Measurements from ENCODE around the gene NAV2. TPM values are rescaled to one million over a fixed set of nuclear protein-coding genes. Genes with fewer than 3 reads are reported as not detected.

Gene NAV2
- polyA plus RNA-seq, 2 donors: 4.3 to 9.7 TPM

GRCh38 chr11:19806251-19806650 lies 93.6 kb downstream of the NAV2 start:
- 69 to 74% methylated on average over 2 of the region's 2 CpGs for WGBS, 2 donors
- no peaks in the 10 kb centered on the region for H3K27me3 ChIP-seq (ENCODE audit: control insufficient read depth in 1 of 2, insufficient read depth in 2 of 2, low read length in 2 of 2)
- no peak overlapping the region for H3K4me3 ChIP-seq (ENCODE audit: low read depth in 1 of 2, low read length in 2 of 2)
- H3K9me3 ChIP-seq (ENCODE audit: control insufficient read depth in 2 of 2, insufficient read depth in 1 of 2, low read depth in 1 of 2, low read length in 1 of 2): no peaks in the 10 kb centered on the region
- H3K4me1 ChIP-seq (ENCODE audit: control insufficient read depth in 2 of 2, insufficient read depth in 2 of 2, low read length in 1 of 2): peaks cover under 1 to 10% of the 10 kb centered on the region in 2 donors
- no peaks in the 10 kb centered on the region for H3K36me3 ChIP-seq (ENCODE audit: control insufficient read depth in 2 of 2, insufficient read depth in 2 of 2, low read length in 1 of 2)
- H3K27ac ChIP-seq (ENCODE audit: low read depth in 2 of 2, low read length in 1 of 2): no peak overlapping the region

DNA sequence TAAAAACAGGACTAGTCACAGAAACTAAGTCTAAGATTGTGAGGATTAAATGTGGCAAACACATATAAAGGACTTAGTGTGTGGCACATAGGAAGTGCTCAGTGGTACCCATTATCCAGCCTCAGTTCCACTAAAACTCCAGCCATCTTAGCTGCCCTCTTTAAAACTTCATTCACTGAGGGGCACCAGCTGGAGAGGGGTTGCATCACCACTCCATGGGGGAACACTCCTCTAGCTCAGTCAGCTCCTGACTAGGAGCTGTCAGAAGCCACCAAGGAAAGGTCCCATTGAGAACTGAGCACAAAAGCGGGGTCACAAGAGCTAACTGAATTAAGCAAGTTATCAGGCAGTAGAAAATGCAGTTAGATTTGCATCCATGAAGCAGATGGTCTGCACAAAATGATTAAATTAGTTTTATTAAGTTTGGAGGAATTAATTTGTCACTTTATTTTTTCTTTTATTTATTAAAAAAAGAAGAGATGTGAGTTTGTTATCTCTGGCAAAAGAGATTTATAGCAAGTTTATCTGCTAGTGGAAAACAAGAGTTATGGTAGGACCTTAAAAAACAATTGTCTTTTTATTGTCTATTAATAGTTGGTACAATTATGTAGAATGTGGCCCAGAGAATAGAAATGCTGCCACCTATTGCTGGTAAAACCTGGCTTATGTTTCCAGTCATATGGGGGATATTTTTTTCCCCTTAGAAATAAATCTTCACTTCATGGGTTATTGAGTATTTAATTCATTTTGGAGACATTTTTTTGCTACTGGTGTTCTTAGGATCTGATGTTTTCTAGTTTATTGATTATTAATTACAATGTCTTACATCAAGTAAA lies 95.7 kb downstream of the NAV2 start:
- H3K27me3 ChIP-seq (ENCODE audit: control insufficient read depth in 1 of 2, insufficient read depth in 2 of 2, low read length in 2 of 2): no peaks in the 10 kb centered on the region
- H3K9me3 ChIP-seq (ENCODE audit: control insufficient read depth in 2 of 2, insufficient read depth in 1 of 2, low read depth in 1 of 2, low read length in 1 of 2): no peaks in the 10 kb centered on the region
- 93 to 95% methylated on average over 1 of the region's 1 CpG for WGBS, 2 donors
- no peaks in the 10 kb centered on the region for H3K36me3 ChIP-seq (ENCODE audit: control insufficient read depth in 2 of 2, insufficient read depth in 2 of 2, low read length in 1 of 2)
- H3K27ac ChIP-seq (ENCODE audit: low read depth in 2 of 2, low read length in 1 of 2): no peak overlapping the region
- peaks cover 0 to 2% of the 10 kb centered on the region in 2 donors for H3K4me1 ChIP-seq (ENCODE audit: control insufficient read depth in 2 of 2, insufficient read depth in 2 of 2, low read length in 1 of 2)
- no peak overlapping the region for H3K4me3 ChIP-seq (ENCODE audit: low read depth in 1 of 2, low read length in 2 of 2)

GRCh38 chr11:19810852-19811251 lies 98.2 kb downstream of the NAV2 start:
- Histone ChIP-seq H3K9me3 (ENCODE audit: control insufficient read depth in 2 of 2, insufficient read depth in 1 of 2, low read depth in 1 of 2, low read length in 1 of 2) (no peaks in the 10 kb centered on the region), H3K4me3 (ENCODE audit: low read depth in 1 of 2, low read length in 2 of 2) (no peak overlapping the region), H3K4me1 (ENCODE audit: control insufficient read depth in 2 of 2, insufficient read depth in 2 of 2, low read length in 1 of 2) (peaks cover 0 to 7% of the 10 kb centered on the region in 2 donors), H3K27ac (ENCODE audit: low read depth in 2 of 2, low read length in 1 of 2) (no peak overlapping the region), H3K36me3 (ENCODE audit: control insufficient read depth in 2 of 2, insufficient read depth in 2 of 2, low read length in 1 of 2) (no peaks in the 10 kb centered on the region), H3K27me3 (ENCODE audit: control insufficient read depth in 1 of 2, insufficient read depth in 2 of 2, low read length in 2 of 2) (no peaks in the 10 kb centered on the region)
- 68 to 81% methylated on average over 4 of the region's 4 CpGs for WGBS, 2 donors

GRCh38 chr11:19811380-19811779 lies 98.7 kb downstream of the NAV2 start:
- no peak overlapping the region for H3K4me3 ChIP-seq (ENCODE audit: low read depth in 1 of 2, low read length in 2 of 2)
- WGBS, 2 donors: 57 to 73% methylated on average over 1 of the region's 1 CpG
- no peaks in the 10 kb centered on the region for H3K27me3 ChIP-seq (ENCODE audit: control insufficient read depth in 1 of 2, insufficient read depth in 2 of 2, low read length in 2 of 2)
- no peak overlapping the region for H3K27ac ChIP-seq (ENCODE audit: low read depth in 2 of 2, low read length in 1 of 2)
- H3K4me1 ChIP-seq (ENCODE audit: control insufficient read depth in 2 of 2, insufficient read depth in 2 of 2, low read length in 1 of 2): peaks cover 0 to 7% of the 10 kb centered on the region in 2 donors
- no peaks in the 10 kb centered on the region for H3K36me3 ChIP-seq (ENCODE audit: control insufficient read depth in 2 of 2, insufficient read depth in 2 of 2, low read length in 1 of 2)
- H3K9me3 ChIP-seq (ENCODE audit: control insufficient read depth in 2 of 2, insufficient read depth in 1 of 2, low read depth in 1 of 2, low read length in 1 of 2): no peaks in the 10 kb centered on the region

DNA sequence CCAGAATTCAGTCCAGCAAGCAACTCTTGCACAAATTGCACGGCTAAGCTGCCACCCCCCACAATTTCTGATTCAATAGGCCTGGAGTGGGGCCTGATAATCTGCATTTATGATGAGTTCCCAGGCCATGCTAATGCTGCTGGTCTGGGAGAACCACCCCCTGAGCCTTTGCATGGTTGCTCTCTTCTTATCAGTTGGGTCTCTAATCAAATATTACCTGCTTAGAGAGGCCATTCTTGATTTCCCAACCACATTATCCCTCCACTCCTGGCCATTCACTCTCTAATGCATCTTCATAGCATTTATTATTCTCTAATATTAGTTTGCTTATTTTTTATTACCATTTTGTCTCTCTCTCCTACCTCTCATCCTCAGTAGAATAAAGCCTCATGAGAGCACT lies 99.5 kb downstream of the NAV2 start:
- H3K27me3 ChIP-seq (ENCODE audit: control insufficient read depth in 1 of 2, insufficient read depth in 2 of 2, low read length in 2 of 2): no peaks in the 10 kb centered on the region
- H3K4me3 ChIP-seq (ENCODE audit: low read depth in 1 of 2, low read length in 2 of 2): no peak overlapping the region
- 89 to 96% methylated on average over 1 of the region's 1 CpG for WGBS, 2 donors
- no peak overlapping the region for H3K27ac ChIP-seq (ENCODE audit: low read depth in 2 of 2, low read length in 1 of 2)
- peaks cover 0 to 7% of the 10 kb centered on the region in 2 donors for H3K4me1 ChIP-seq (ENCODE audit: control insufficient read depth in 2 of 2, insufficient read depth in 2 of 2, low read length in 1 of 2)
- H3K9me3 ChIP-seq (ENCODE audit: control insufficient read depth in 2 of 2, insufficient read depth in 1 of 2, low read depth in 1 of 2, low read length in 1 of 2): no peaks in the 10 kb centered on the region
- H3K36me3 ChIP-seq (ENCODE audit: control insufficient read depth in 2 of 2, insufficient read depth in 2 of 2, low read length in 1 of 2): no peaks in the 10 kb centered on the region

DNA sequence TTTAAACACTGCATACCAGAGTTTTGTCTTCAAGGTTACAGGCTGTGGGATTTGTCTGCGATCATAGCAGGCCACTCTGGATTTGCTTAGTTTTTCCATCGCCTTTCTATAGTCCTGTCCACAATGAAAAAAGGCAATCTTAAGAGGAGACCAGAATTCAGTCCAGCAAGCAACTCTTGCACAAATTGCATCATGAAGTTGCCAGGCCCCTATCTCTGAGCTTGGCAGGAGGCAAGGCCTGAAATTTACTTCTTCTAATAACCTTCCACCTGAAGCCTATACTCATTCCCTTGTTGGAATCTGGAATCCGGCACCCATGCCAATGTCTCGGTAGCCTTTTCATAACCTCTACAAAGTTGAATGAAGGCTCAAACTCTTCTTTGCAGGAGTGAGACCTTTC lies 100.1 kb downstream of the NAV2 start:
- Histone ChIP-seq H3K36me3 (ENCODE audit: control insufficient read depth in 2 of 2, insufficient read depth in 2 of 2, low read length in 1 of 2) (no peaks in the 10 kb centered on the region), H3K27me3 (ENCODE audit: control insufficient read depth in 1 of 2, insufficient read depth in 2 of 2, low read length in 2 of 2) (no peaks in the 10 kb centered on the region), H3K9me3 (ENCODE audit: control insufficient read depth in 2 of 2, insufficient read depth in 1 of 2, low read depth in 1 of 2, low read length in 1 of 2) (no peaks in the 10 kb centered on the region), H3K4me1 (ENCODE audit: control insufficient read depth in 2 of 2, insufficient read depth in 2 of 2, low read length in 1 of 2) (peaks cover 0 to 7% of the 10 kb centered on the region in 2 donors), H3K27ac (ENCODE audit: low read depth in 2 of 2, low read length in 1 of 2) (no peak overlapping the region), H3K4me3 (ENCODE audit: low read depth in 1 of 2, low read length in 2 of 2) (no peak overlapping the region)
- 81 to 96% methylated on average over 4 of the region's 4 CpGs for WGBS, 2 donors

DNA sequence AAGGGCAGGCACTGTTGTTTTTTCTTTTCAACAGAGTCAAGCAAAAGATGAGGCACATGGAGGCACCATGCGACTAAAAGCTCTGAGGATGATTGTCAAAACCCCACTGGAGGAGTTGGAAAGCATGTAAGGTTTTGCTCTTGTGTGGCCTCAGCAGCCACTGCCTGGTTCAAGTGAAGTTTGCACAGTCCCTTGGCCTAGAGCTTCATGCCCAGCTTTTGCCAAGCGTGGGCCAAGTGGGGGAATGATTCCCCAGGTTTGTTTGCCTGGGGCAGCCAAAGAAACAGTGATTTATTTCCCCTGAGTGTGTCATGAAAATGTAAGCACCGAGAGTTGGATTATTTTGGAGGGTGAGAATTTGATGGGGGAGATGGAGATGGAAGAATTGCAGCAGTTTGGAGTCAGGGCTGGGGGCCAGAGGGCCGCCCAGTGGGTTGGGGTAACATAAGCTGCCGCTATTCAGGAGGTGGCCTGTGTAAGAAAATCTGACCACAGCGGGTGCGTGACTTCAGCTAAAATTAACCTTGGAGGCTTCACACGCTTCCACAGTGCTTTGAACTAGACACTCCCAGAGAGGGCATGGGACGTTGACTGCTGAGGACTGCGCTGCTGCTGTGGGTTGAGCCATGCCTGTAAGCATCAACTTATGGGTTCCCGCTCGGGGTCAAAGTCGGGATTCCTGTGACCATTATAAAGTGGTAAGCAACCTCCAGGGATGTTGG lies 100.7 kb downstream of the NAV2 start:
- no peak overlapping the region for H3K27ac ChIP-seq (ENCODE audit: low read depth in 2 of 2, low read length in 1 of 2)
- no peaks in the 10 kb centered on the region for H3K9me3 ChIP-seq (ENCODE audit: control insufficient read depth in 2 of 2, insufficient read depth in 1 of 2, low read depth in 1 of 2, low read length in 1 of 2)
- no peak overlapping the region for H3K4me3 ChIP-seq (ENCODE audit: low read depth in 1 of 2, low read length in 2 of 2)
- H3K36me3 ChIP-seq (ENCODE audit: control insufficient read depth in 2 of 2, insufficient read depth in 2 of 2, low read length in 1 of 2): no peaks in the 10 kb centered on the region
- 74 to 79% methylated on average over 13 of the region's 13 CpGs for WGBS, 2 donors
- no peaks in the 10 kb centered on the region for H3K27me3 ChIP-seq (ENCODE audit: control insufficient read depth in 1 of 2, insufficient read depth in 2 of 2, low read length in 2 of 2)
- peaks cover 0 to 7% of the 10 kb centered on the region in 2 donors for H3K4me1 ChIP-seq (ENCODE audit: control insufficient read depth in 2 of 2, insufficient read depth in 2 of 2, low read length in 1 of 2)

DNA sequence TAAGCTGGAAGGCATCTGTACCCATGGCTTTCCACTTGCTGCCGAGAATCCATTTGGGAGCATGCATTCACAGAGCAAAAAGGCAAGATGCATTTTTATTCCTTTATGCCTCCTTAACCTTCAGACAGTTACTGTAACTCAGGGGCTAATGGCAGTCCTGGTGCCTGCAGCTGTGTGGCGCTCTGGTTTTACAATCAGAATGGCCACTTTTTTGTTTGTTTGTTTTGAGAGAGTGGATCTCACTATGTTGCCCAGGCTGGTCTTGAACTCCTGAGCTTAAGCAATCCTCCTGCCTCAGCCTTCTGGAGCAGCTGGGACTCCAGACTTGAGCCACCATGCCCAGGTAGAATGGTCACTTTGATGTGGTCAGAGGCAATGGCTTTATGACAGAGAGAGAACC lies 101.8 kb downstream of the NAV2 start:
- 95 to 96% methylated on average over 2 of the region's 2 CpGs for WGBS, 2 donors
- Histone ChIP-seq H3K36me3 (ENCODE audit: control insufficient read depth in 2 of 2, insufficient read depth in 2 of 2, low read length in 1 of 2) (no peaks in the 10 kb centered on the region), H3K27me3 (ENCODE audit: control insufficient read depth in 1 of 2, insufficient read depth in 2 of 2, low read length in 2 of 2) (no peaks in the 10 kb centered on the region), H3K4me1 (ENCODE audit: control insufficient read depth in 2 of 2, insufficient read depth in 2 of 2, low read length in 1 of 2) (peaks cover 0 to 7% of the 10 kb centered on the region in 2 donors), H3K27ac (ENCODE audit: low read depth in 2 of 2, low read length in 1 of 2) (no peak overlapping the region), H3K9me3 (ENCODE audit: control insufficient read depth in 2 of 2, insufficient read depth in 1 of 2, low read depth in 1 of 2, low read length in 1 of 2) (no peaks in the 10 kb centered on the region), H3K4me3 (ENCODE audit: low read depth in 1 of 2, low read length in 2 of 2) (no peak overlapping the region)

DNA sequence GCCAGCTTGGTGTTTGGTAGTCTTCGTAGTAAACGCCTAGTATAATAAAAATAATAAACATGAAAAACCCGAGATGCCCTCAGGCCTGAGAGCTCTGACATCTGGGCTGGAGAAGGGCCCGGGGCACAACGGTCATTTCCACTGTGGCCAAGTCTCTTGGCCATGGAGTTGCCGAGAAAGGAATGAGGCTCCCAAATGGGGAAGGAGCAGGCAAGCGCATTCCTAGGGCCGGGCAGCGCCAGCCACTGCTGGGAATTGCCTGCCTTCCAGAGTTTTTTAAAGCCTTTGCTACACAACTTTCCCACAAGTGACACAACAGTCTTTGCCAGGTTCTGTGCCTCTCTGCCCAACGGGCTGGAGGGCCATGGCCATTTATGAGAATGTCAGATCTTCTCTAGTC lies 103.4 kb downstream of the NAV2 start:
- H3K27ac ChIP-seq (ENCODE audit: low read depth in 2 of 2, low read length in 1 of 2): no peak overlapping the region
- H3K36me3 ChIP-seq (ENCODE audit: control insufficient read depth in 2 of 2, insufficient read depth in 2 of 2, low read length in 1 of 2): no peaks in the 10 kb centered on the region
- peaks cover 0 to 7% of the 10 kb centered on the region in 2 donors for H3K4me1 ChIP-seq (ENCODE audit: control insufficient read depth in 2 of 2, insufficient read depth in 2 of 2, low read length in 1 of 2)
- H3K4me3 ChIP-seq (ENCODE audit: low read depth in 1 of 2, low read length in 2 of 2): no peak overlapping the region
- no peaks in the 10 kb centered on the region for H3K27me3 ChIP-seq (ENCODE audit: control insufficient read depth in 1 of 2, insufficient read depth in 2 of 2, low read length in 2 of 2)
- no peaks in the 10 kb centered on the region for H3K9me3 ChIP-seq (ENCODE audit: control insufficient read depth in 2 of 2, insufficient read depth in 1 of 2, low read depth in 1 of 2, low read length in 1 of 2)
- 64 to 65% methylated on average over 10 of the region's 10 CpGs for WGBS, 2 donors

Measured in esophagus (tissue), 2 donors.